GM10266 (cell line): ENCODE data around the gene NOL4L.

ENCODE experiments used
- DNase-seq: peaks from one replicate; pipeline ENCODE4 v3.0.0; 2012; ENCODE audit errors: extremely low spot score
- TF ChIP-seq, protein P1 (sequence below): IDR thresholded peaks from 2 replicates; pipeline ENCODE4 v1.5.1; 2012; ENCODE audit warnings: mild to moderate bottlenecking, low read depth; ENCODE audit not compliant: control insufficient read depth, insufficient read depth; ENCODE audit errors: missing control alignments

NOL4L gene

DNA sequence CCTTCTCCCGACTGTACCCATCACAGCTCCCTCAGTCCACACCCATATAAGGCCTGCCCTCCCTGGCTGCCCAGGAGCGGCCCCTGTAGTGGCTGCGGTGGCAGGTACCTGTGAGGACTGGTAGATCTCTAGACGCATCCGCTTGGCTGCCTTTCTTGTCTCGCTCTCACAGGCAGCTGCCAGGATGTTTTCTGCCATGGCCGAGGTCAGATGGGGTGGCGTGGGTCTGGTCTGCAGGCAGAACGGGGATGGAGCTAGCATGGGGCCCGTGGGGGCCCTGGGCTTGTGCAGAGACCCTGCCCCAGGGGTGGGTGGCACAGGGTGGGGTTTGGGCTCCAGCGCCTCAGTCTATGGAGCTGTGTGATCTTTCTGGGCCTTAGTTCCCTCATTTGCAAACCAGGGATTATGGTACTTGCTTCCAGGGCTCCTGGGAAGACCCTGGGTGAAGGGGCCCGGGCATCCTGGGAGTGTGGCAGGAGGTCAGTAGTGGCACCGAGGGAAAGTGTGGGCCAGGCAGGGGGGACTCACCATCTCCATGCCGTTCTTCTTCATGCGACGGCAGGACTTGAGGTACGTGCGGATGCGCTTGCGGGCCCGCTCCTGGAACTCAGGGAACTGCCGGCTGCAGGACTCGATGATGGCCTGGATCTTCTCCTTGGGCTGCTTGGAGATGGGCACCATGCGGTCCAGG is 132.2 kb downstream of the NOL4L start:
- TF ChIP-seq, protein P1, sequence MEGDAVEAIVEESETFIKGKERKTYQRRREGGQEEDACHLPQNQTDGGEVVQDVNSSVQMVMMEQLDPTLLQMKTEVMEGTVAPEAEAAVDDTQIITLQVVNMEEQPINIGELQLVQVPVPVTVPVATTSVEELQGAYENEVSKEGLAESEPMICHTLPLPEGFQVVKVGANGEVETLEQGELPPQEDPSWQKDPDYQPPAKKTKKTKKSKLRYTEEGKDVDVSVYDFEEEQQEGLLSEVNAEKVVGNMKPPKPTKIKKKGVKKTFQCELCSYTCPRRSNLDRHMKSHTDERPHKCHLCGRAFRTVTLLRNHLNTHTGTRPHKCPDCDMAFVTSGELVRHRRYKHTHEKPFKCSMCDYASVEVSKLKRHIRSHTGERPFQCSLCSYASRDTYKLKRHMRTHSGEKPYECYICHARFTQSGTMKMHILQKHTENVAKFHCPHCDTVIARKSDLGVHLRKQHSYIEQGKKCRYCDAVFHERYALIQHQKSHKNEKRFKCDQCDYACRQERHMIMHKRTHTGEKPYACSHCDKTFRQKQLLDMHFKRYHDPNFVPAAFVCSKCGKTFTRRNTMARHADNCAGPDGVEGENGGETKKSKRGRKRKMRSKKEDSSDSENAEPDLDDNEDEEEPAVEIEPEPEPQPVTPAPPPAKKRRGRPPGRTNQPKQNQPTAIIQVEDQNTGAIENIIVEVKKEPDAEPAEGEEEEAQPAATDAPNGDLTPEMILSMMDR, result no peak
- DNase-seq, result no peak

DNA sequence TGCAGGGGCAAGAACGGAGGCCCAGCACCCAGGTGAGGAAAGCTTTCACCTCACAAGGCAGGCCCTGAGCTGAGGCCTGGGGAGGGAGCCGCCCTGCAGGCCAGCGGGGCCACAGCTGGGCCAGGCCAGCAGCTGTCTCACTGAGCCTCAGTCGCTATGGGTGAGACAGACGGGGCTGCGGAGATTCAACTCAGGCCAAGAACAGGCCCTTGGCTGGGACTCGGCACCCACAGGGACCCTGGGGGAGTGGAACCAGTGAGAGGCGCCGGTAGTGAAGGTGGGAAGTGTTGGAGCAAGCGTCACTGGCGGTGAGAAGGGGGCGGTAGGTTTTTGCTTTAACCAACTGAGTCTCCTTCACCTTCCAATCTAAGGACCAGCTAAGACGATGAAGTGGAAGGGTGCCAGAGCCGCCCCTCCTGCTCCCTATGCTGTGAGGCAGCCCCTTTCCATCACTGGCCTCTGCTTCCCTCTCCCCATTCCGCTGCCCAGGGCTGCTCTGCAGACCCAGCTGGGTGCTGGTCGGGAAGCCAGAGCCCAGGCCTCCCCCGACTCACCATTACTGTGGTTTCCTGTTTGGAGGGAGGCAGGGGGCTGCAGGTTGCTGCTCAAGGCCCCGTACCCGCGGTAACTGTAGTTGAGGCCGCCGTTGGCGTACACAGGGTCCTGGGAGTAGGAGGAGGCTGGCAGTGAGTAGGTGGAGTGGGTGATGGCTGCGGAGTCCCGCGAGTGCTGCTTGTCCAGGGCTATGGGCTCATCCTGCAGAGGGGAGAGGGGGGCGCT is 133.3 kb downstream of the NOL4L start:
- no peak for DNase-seq
- TF ChIP-seq, protein P1, result no peak

DNA sequence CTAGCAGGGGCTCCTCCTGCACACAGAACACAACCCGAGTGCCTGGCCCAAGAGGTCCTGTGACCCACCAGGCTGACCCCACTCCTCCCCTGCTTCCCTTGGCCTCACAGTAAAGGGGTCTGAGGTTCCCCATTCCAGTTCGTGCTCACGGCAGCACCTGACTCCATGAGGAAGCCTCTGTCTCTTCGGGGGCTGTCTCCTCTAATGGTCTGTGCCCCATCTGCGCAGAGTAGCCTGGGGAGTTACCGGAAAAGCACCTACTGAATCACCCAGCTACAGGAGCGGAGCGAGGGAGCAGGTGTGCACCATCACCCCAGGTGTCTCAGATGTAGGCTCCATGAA is 133.8 kb downstream of the NOL4L start:
- TF ChIP-seq, protein P1, result no peak
- no peak for DNase-seq

DNA sequence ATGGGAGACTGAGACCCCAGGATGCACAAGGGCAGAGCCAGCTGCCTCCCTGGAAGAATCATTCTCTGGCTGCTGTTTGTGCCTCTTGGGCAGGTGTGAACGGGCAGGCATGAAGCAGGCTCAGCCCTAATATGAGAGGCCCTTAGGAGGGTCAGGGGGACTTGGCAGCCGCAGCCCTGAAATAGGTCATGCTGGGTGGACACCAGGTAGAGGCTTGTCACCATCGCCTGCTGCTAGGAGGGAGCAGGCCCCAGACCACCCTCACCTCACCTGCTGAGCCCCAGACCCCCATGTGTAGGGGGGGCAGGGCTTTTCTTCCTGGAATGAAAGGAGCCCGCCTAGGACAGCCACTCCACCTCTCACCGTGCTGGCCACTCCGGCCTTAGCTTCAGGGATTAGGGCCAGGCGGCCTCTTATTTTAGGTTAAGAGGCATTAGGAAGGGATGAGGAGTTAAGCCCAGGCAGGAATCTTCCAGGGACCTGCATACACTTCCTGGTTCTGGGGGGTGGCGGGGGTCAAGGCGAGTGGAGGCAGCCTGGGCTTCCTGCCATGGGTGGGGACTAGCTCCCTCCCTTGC is 134.6 kb downstream of the NOL4L start:
- DNase-seq, result no peak
- TF ChIP-seq, protein P1, result no peak

DNA sequence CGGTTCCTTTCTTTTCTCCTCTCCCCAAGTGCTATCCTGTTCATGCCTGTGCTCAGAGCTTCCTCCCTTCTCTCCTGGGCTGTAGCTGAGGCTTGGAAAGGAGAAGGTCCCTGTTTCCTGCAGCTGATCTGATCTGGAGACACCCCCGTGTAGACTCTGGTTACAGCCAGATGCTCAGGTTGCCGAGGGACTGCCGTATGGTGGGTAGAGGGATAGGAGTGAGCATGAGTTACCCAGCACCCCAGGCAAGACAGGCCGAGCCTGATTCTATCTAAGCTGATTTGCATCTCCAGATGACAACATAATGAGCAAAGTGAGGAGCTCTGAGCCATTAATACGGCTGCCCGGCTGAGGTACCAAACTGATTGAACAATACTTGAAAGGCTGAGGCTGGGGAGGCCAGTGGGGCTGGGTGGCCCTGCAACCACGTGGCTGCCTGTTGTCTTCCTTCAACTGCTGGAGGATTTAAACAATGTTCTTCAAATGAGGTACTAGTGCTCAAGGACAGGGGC is 135.2 kb downstream of the NOL4L start:
- TF ChIP-seq, protein P1, result no peak
- no peak for DNase-seq

DNA sequence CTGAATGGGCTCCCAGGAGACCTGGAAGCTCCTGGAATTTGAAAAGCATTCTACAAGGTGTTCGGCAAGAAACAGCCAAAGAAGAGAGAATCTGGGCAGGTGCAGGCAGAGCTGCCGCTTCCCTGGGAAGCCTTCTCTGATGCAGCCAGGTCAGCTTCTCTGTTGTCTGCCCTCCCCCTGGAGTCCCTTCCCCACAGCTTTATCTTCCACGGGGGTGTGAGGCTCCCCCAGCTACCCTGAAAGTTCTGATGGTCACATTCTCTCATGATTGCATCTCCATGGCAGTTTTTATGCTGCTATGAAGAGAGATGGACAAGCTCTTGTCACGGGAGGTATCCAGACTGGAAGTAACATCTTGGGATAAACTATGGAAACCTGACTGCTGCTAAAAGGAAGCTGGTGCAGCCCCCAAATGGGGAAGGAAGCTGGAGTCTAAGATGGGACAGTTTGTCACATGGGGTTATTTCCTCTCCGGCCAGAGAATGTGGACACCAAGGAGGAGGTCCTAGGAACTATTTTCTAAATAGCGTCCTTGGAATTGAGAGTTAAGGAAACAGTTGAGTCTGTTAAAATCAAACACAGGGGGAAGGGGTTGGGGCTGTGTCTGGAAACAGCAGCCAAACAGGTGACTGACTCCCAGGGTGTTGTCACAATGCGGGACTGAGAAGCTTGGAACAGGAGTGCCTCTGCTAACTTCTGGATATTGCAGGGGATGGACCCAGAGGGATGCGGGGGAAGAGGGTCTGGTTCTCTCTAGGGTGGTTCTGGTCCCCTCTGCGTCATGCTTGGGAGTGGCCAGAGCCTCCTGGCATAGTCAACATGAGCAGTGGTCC is 135.9 kb downstream of the NOL4L start:
- TF ChIP-seq, protein P1, result no peak
- no peak for DNase-seq
